H1 (cell line): Measurements from ENCODE around the gene TSGA10. TPM values are rescaled to one million over a fixed set of nuclear protein-coding genes. Genes with fewer than 3 reads are reported as not detected.

Experiments
- CTCF ChIA-PET: fragments of 300-600 bp; sonication (Branson Sonifier 250); formaldehyde crosslinking; loops from one replicate; lab custom pipeline; 2021; ENCODE audit not compliant: partially characterized antibody; lab: Charles Lee
- POLR2A ChIA-PET: fragments of 300-600 bp; sonication (Branson Sonifier 250); formaldehyde crosslinking; loops from one replicate; lab custom pipeline; 2021; ENCODE audit warnings: inconsistent platforms; ENCODE audit not compliant: partially characterized antibody; lab: Charles Lee
- DNase-seq, 2 experiments: peaks; one replicate each; pipeline versions ENCODE4 v3.0.0 to v3.0.0-alpha.2; 2010 to 2022; ENCODE audit warnings: low spot score in 2 of 2, low read depth in 1 of 2, mixed read lengths in 1 of 2
- FAIRE-seq: peaks from 2 replicates; lab custom pipeline; 2011; peaks lifted over from hg19 to GRCh38; lab: Jason Lieb, UNC
- H2AFZ ChIP-seq: 2 replicates; pipeline ENCODE4 v1.8.1; 2012; ENCODE audit warnings: low read length, inconsistent platforms
- H2AK5ac ChIP-seq: 2 replicates; pipeline ENCODE4 v1.6.1; 2013; ENCODE audit warnings: low read depth, low read length
- H2BK120ac ChIP-seq: replicated peaks from 2 replicates; pipeline ENCODE3; 2013; ENCODE audit warnings: low read depth, low read length, inconsistent platforms
- H2BK12ac ChIP-seq: 2 replicates; pipeline ENCODE4 v1.6.1; 2013; ENCODE audit warnings: low read depth, low read length
- H2BK15ac ChIP-seq: 2 replicates; pipeline ENCODE4 v1.6.1; 2013; ENCODE audit warnings: low read length
- H2BK20ac ChIP-seq: 2 replicates; pipeline ENCODE4 v1.6.1; 2013; ENCODE audit warnings: low read length
- H2BK5ac ChIP-seq: 2 replicates; pipeline ENCODE4 v1.6.1; 2013; ENCODE audit warnings: low read depth, low read length
- H3K14ac ChIP-seq: 2 replicates; pipeline ENCODE4 v1.6.1; 2013; ENCODE audit warnings: inconsistent platforms; ENCODE audit not compliant: insufficient read length
- H3K18ac ChIP-seq: 2 replicates; pipeline ENCODE4 v1.6.1; 2013; ENCODE audit warnings: low read length; ENCODE audit errors: extremely low read depth
- H3K23ac ChIP-seq: 2 replicates; pipeline ENCODE4 v1.6.1; 2013; ENCODE audit warnings: inconsistent platforms; ENCODE audit not compliant: insufficient read length
- H3K23me2 ChIP-seq: 2 replicates; pipeline ENCODE4 v1.6.1; 2013; ENCODE audit warnings: low read depth, low read length
- H3K27ac ChIP-seq: 2 replicates; pipeline ENCODE4 v1.6.1; 2011; ENCODE audit warnings: low read depth, low read length, inconsistent platforms
- H3K27me3 ChIP-seq, 4 experiments: replicated peaks in 1 of 4; 1 replicate in 1 of 4; 2 replicates in 3 of 4; pipeline versions ENCODE4 v1.6.1 to v1.8.1; 2011 to 2013; ENCODE audit warnings: low read length in 3 of 4, mild to moderate bottlenecking in 3 of 4, inconsistent platforms in 2 of 4, mixed read lengths in 2 of 4, moderate library complexity in 1 of 4; ENCODE audit not compliant: control insufficient read depth in 3 of 4, insufficient read depth in 3 of 4; ENCODE audit errors: extremely low read depth in 1 of 4
- H3K36me3 ChIP-seq, 4 experiments: 2 replicates each; pipeline versions ENCODE4 v1.6.1 to v1.8.1; 2011 to 2013; ENCODE audit warnings: mild to moderate bottlenecking in 4 of 4, low read length in 3 of 4, moderate library complexity in 2 of 4, control low read depth in 1 of 4, inconsistent platforms in 1 of 4; ENCODE audit not compliant: insufficient read depth in 4 of 4, control insufficient read depth in 2 of 4
- H3K4ac ChIP-seq: replicated peaks from 2 replicates; pipeline ENCODE3; 2013; ENCODE audit warnings: low read length, low read depth, mixed read lengths, inconsistent platforms; ENCODE audit not compliant: insufficient read length
- H3K4me1 ChIP-seq, 4 experiments: replicated peaks in 1 of 4; 1 replicate in 1 of 4; 2 replicates in 3 of 4; pipeline versions ENCODE4 v1.6.1 to v1.8.1; 2011 to 2013; ENCODE audit warnings: low read length in 3 of 4, inconsistent platforms in 2 of 4, mixed read lengths in 1 of 4; ENCODE audit not compliant: insufficient read depth in 4 of 4, control insufficient read depth in 3 of 4
- H3K4me2 ChIP-seq, 2 experiments: 2 replicates each; pipeline versions ENCODE4 v1.6.1 to v1.8.1; 2011 to 2013; ENCODE audit warnings: low read depth in 2 of 2, low read length in 2 of 2, control low read depth in 1 of 2, inconsistent platforms in 1 of 2, mild to moderate bottlenecking in 1 of 2; ENCODE audit not compliant: insufficient read depth in 1 of 2
- H3K4me3 ChIP-seq, 4 experiments: fragments of 200-600, 300-600 bp in 1 of 4; sonication (generic), shearing (Covaris generic), sonication (Bioruptor Twin) in 1 of 4; 2 replicates each; pipeline versions ENCODE4 v1.5.1 to v1.8.1; 2011 to 2016; ENCODE audit warnings: low read length in 4 of 4, low read depth in 3 of 4, control low read depth in 2 of 4, inconsistent platforms in 2 of 4, mild to moderate bottlenecking in 2 of 4, mixed read lengths in 1 of 4, moderate library complexity in 1 of 4; ENCODE audit not compliant: insufficient read depth in 2 of 4; ENCODE audit errors: extremely low read depth in 1 of 4
- H3K56ac ChIP-seq: replicated peaks from 2 replicates; pipeline ENCODE3; 2013; ENCODE audit warnings: low read depth, mild to moderate bottlenecking, mixed read lengths, low read length, inconsistent platforms; ENCODE audit not compliant: insufficient read length
- H3K79me1 ChIP-seq: 2 replicates; pipeline ENCODE4 v1.6.1; 2013; ENCODE audit warnings: low read depth, low read length, control low read depth
- H3K79me2 ChIP-seq, 2 experiments: 2 replicates each; pipeline versions ENCODE4 v1.6.1 to v1.8.1; 2012 to 2013; ENCODE audit warnings: low read length in 2 of 2, mild to moderate bottlenecking in 2 of 2, inconsistent platforms in 1 of 2; ENCODE audit not compliant: insufficient read depth in 2 of 2, control insufficient read depth in 1 of 2
- H3K9ac ChIP-seq, 4 experiments: replicated peaks in 1 of 4; 1 replicate in 1 of 4; 2 replicates in 3 of 4; pipeline versions ENCODE4 v1.6.1 to v1.8.1; 2011 to 2013; ENCODE audit warnings: low read depth in 3 of 4, low read length in 3 of 4, control low read depth in 2 of 4, mild to moderate bottlenecking in 2 of 4, moderate library complexity in 2 of 4, inconsistent platforms in 1 of 4; ENCODE audit errors: extremely low read depth in 1 of 4
- H3K9me3 ChIP-seq, 2 experiments: 2 replicates each; pipeline versions ENCODE4 v1.6.1 to v1.8.1; 2012 to 2013; ENCODE audit warnings: mild to moderate bottlenecking in 2 of 2, moderate library complexity in 2 of 2, control low read depth in 1 of 2, inconsistent platforms in 1 of 2, low read depth in 1 of 2, low read length in 1 of 2, mixed read lengths in 1 of 2; ENCODE audit not compliant: insufficient read depth in 2 of 2
- H4K20me1 ChIP-seq, 2 experiments: replicated peaks in 1 of 2; 2 replicates each; pipeline versions ENCODE3 to v1.8.1; 2011 to 2013; ENCODE audit warnings: inconsistent platforms in 2 of 2, low read length in 2 of 2, mild to moderate bottlenecking in 1 of 2; ENCODE audit not compliant: insufficient read depth in 2 of 2, control insufficient read depth in 1 of 2
- H4K5ac ChIP-seq: 2 replicates; pipeline ENCODE4 v1.6.1; 2013; ENCODE audit warnings: low read length, low read depth, mixed read lengths, inconsistent platforms; ENCODE audit not compliant: insufficient read length
- H4K8ac ChIP-seq: 2 replicates; pipeline ENCODE4 v1.8.0; 2013; ENCODE audit warnings: mild to moderate bottlenecking, moderate library complexity, low read length, inconsistent platforms; ENCODE audit not compliant: insufficient read depth; ENCODE audit errors: extremely low read depth
- H4K91ac ChIP-seq: replicated peaks from 2 replicates; pipeline ENCODE3; 2013; ENCODE audit warnings: low read length, mixed read lengths, inconsistent platforms; ENCODE audit not compliant: insufficient read length
- ASH2L ChIP-seq: fragments of 200-600, 300-600 bp; sonication (generic); IDR thresholded peaks from one replicate; pipeline ENCODE4 v1.7.1; 2017; ENCODE audit warnings: low read length
- CEBPB ChIP-seq: IDR thresholded peaks from 2 replicates; pipeline ENCODE4 v1.6.1; 2012; ENCODE audit warnings: low read depth, low read length
- FOSL1 ChIP-seq: IDR thresholded peaks from 2 replicates; pipeline ENCODE4 v1.6.1; 2011; ENCODE audit warnings: mild to moderate bottlenecking, low read depth, low read length, moderate library complexity; ENCODE audit not compliant: insufficient read depth
- HDAC6 ChIP-seq: IDR thresholded peaks from one replicate; pipeline ENCODE4 v1.7.1; 2012; ENCODE audit warnings: low read depth, mild to moderate bottlenecking, inconsistent platforms, low read length, moderate library complexity
- KDM1A ChIP-seq: fragments of 200-600, 300-600 bp; sonication (generic); IDR thresholded peaks from 2 replicates; pipeline ENCODE4 v1.7.1; 2016; ENCODE audit warnings: mild to moderate bottlenecking, low read length, borderline replicate concordance
- RAD21 ChIP-seq, 2 experiments: IDR thresholded peaks in 1 of 2; conservative IDR thresholded peaks in 1 of 2; 2 replicates each; pipeline ENCODE4 v1.6.1; 2011; ENCODE audit warnings: low read depth in 2 of 2, low read length in 2 of 2, improper control_type of control experiment in 1 of 2, inconsistent platforms in 1 of 2, mild to moderate bottlenecking in 1 of 2, moderate library complexity in 1 of 2
- SIX5 ChIP-seq: IDR thresholded peaks from 2 replicates; pipeline ENCODE4 v1.6.1; 2011; ENCODE audit warnings: mild to moderate bottlenecking, low read depth, low read length
- SP2 ChIP-seq: IDR thresholded peaks from 2 replicates; pipeline ENCODE4 v1.6.1; 2012; ENCODE audit warnings: mild to moderate bottlenecking, low read length, inconsistent platforms
- YY1 ChIP-seq: IDR thresholded peaks from 2 replicates; pipeline ENCODE4 v1.6.1; 2011; ENCODE audit warnings: low read depth, mild to moderate bottlenecking, low read length
- WGBS, 2 experiments: shearing (Covaris generic) in 1 of 2; methylation state at CpG; one replicate each; pipeline versions ENCODE4 v1.1.6 to v1.1.7; 2013 to 2015; ENCODE audit warnings: low lambda C conversion rate in 2 of 2, mixed read lengths in 2 of 2, inconsistent platforms in 1 of 2, low coverage in 1 of 2, missing lambda C conversion rate in 1 of 2; ENCODE audit not compliant: insufficient replicate concordance in 2 of 2, insufficient coverage in 1 of 2, insufficient read length in 1 of 2; ENCODE audit errors: extremely low coverage in 1 of 2, missing lambda C conversion rate in 1 of 2; 5-methylcytosine and 5-hydroxymethylcytosine counted together
- polyA plus RNA-seq, 7 experiments: library from polyadenylated mRNA; depleted of rRNA in 3 of 7; stranded (reverse) in 5 of 7; unstranded in 2 of 7; fragments of >200 nt in 5 of 7; fragments of 200-250 nt in 2 of 7; gene quantifications; 1 replicate in 5 of 7; 2 replicates in 1 of 7; 4 replicates in 1 of 7; pipeline versions ENCODE4 v1.2.1 to v1.2.3, GENCODE V29; 2011 to 2013; ENCODE audit warnings: missing spikeins in 2 of 7, mixed read lengths in 2 of 7
- total RNA-seq: library from RNA; stranded (reverse); fragmentation: NEBNext Ultra II Directional; extraction: Animal tissue kit (Norgen Biotek cat#: 25700); gene quantifications from 2 replicates; pipeline ENCODE4 v1.2.1, GENCODE V29; 2021

The TSGA10 gene
- total and polyA plus RNA-seq, 2 of the 8 experiments (the other 6 are each of a cell fraction or from before 2014, with no cell fraction given), result 2.2 to 7.4 TPM

DNA sequence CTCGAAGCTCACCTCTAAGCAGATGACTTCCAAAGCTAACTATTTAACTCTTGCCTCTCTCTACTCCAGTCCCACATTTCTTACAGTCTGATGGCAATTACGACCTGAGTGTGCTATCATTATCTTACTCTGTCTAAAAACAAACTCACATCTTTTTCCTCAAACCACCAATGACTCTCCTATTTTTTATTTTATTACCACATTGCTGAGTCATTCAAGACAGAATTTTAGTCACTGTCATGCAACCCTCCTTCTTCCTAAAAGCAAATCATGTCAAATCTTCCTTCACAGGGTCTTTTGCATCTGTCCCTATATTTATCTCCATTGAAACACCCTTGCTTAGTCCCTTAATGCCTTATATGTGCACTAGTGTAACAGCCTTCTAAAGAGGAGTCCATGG, 47.8 kb downstream of the TSGA10 start:
- Histone ChIP-seq H4K5ac (no peak overlapping the region), H3K23ac (no peak overlapping the region), H3K79me2 (no peaks in the 10 kb centered on the region), H3K23me2 (no peaks in the 10 kb centered on the region), H3K56ac (no peak overlapping the region), H3K4ac (no peak overlapping the region), H3K4me2 (no peak overlapping the region), H2BK120ac (no peak overlapping the region), H2AFZ (no peak overlapping the region), H3K4me3 (no peak overlapping the region), H2BK12ac (no peak overlapping the region), H4K20me1 (no peaks in the 10 kb centered on the region), H3K9ac (no peak overlapping the region), H2BK5ac (no peak overlapping the region), H3K27me3 (no peaks in the 10 kb centered on the region), H3K36me3 (no peaks in the 10 kb centered on the region), H3K27ac (no peak overlapping the region), H2BK20ac (no peak overlapping the region), H3K4me1 (no peaks in the 10 kb centered on the region), H3K18ac (no peak overlapping the region), H4K91ac (no peak overlapping the region), H2AK5ac (no peak overlapping the region), H3K79me1 (no peaks in the 10 kb centered on the region), H4K8ac (no peak overlapping the region), H2BK15ac (no peak overlapping the region), H3K9me3 (no peaks in the 10 kb centered on the region), H3K14ac (no peak overlapping the region)
- TF ChIP-seq ASH2L (no peak), SP2 (no peak), YY1 (no peak), CEBPB (no peak), HDAC6 (no peak), KDM1A (no peak), FOSL1 (no peak), RAD21 (IDR thresholded peaks at IDR 0.05 in 1 of 2, conservative IDR thresholded peaks at IDR 0.05 in 1 of 2; ENCODE audit: low read depth in 2 of 2, low read length in 2 of 2) (no peak), SIX5 (no peak)
- 81% methylated on average over 2 of the region's 2 CpGs; no CpG with 5 or more reads in 1 of the 2 experiments for WGBS, 2 experiments
- ChIA-PET CTCF (no interaction called here), POLR2A (no interaction called here)
- FAIRE-seq, result no peak
- DNase-seq, result no peak
